ENCODE data around the gene GFOD1.
A peak's percentile ranks its signal among the peaks of the same experiment; 100 is the strongest.
"Not testable (repeated sequence)": the region's sequence is repeated elsewhere in the genome, so short reads cannot be mapped to it uniquely, and the experiment has no call there.

GFOD1 gene

GRCh38 chr6:13390658-13391057 is 96.7 kb downstream of the GFOD1 start:
- H3K27ac Mint-ChIP-seq = peak overlapping the region; percentile 9
- H3K9me3 Mint-ChIP-seq = peaks cover 7% of the 10 kb centered on the region
- H3K4me3 Mint-ChIP-seq = no peak overlapping the region
- peaks cover 36% of the 10 kb centered on the region for H3K4me1 Mint-ChIP-seq (ENCODE audit: low read depth)
- H3K36me3 Mint-ChIP-seq (ENCODE audit: low read depth) = peaks cover 15% of the 10 kb centered on the region
- no peaks in the 10 kb centered on the region for H3K27me3 Mint-ChIP-seq
- intact Hi-C loops (cut with micrococcal nuclease) = no loop called here

GRCh38 chr6:13389237-13389636 is 98.2 kb downstream of the GFOD1 start:
- Mint-ChIP-seq H3K4me1 (ENCODE audit: low read depth) (peaks cover 25% of the 10 kb centered on the region), H3K36me3 (ENCODE audit: low read depth) (peaks cover 21% of the 10 kb centered on the region)
- intact Hi-C loops (cut with micrococcal nuclease); H3K9me3 Mint-ChIP-seq; H3K4me3 Mint-ChIP-seq; H3K27ac Mint-ChIP-seq; H3K27me3 Mint-ChIP-seq: not testable (repeated sequence)

DNA sequence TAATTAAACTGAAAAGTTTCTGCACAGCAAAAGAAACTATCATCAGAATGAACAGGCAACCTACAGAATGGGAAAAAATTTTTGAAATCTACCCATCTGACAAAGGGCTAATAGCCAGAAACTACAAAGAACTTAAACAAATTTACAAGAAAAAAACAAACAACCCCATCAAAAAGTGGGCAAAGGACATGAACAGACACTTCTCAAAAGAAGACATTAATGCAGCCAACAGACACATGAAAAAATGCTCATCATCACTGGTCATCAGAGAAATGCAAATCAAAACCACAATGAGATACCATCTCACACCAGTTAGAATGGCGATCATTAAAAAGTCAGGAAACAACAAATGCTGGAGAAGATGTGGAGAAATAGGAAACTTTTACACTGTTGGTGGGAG is 98.6 kb downstream of the GFOD1 start:
- H3K27me3 Mint-ChIP-seq; H3K9me3 Mint-ChIP-seq; H3K27ac Mint-ChIP-seq; H3K4me3 Mint-ChIP-seq; intact Hi-C loops (cut with micrococcal nuclease): not testable (repeated sequence)
- H3K4me1 Mint-ChIP-seq (ENCODE audit: low read depth) = peaks cover 25% of the 10 kb centered on the region
- peaks cover 21% of the 10 kb centered on the region for H3K36me3 Mint-ChIP-seq (ENCODE audit: low read depth)

GRCh38 chr6:13384966-13385365 is 102.4 kb downstream of the GFOD1 start:
- peaks cover 6% of the 10 kb centered on the region for H3K9me3 Mint-ChIP-seq
- H3K4me1 Mint-ChIP-seq (ENCODE audit: low read depth) = peaks cover 29% of the 10 kb centered on the region
- H3K36me3 Mint-ChIP-seq (ENCODE audit: low read depth) = peaks cover 18% of the 10 kb centered on the region
- intact Hi-C loops (cut with micrococcal nuclease) = no loop called here
- no peak overlapping the region for H3K27ac Mint-ChIP-seq
- H3K27me3 Mint-ChIP-seq = no peaks in the 10 kb centered on the region
- H3K4me3 Mint-ChIP-seq = no peak overlapping the region

GRCh38 chr6:13384506-13384905 is 102.9 kb downstream of the GFOD1 start:
- Mint-ChIP-seq H3K27ac (no peak overlapping the region), H3K36me3 (ENCODE audit: low read depth) (peaks cover 15% of the 10 kb centered on the region), H3K4me3 (no peak overlapping the region), H3K4me1 (ENCODE audit: low read depth) (peaks cover 29% of the 10 kb centered on the region), H3K9me3 (peaks cover 1% of the 10 kb centered on the region), H3K27me3 (no peaks in the 10 kb centered on the region)
- intact Hi-C loops (cut with micrococcal nuclease) = no loop called here

- Mint-ChIP-seq H3K9me3 (no peaks in the 10 kb centered on the region), H3K27ac (no peak overlapping the region)
Measured at GRCh38 chr6:13383328-13384163, 103.9 kb downstream of the GFOD1 start.

GRCh38 chr6:13380761-13381160 is 106.6 kb downstream of the GFOD1 start:
- peaks cover 25% of the 10 kb centered on the region for H3K36me3 Mint-ChIP-seq (ENCODE audit: low read depth)
- H3K9me3 Mint-ChIP-seq = no peaks in the 10 kb centered on the region
- intact Hi-C loops (cut with micrococcal nuclease) = no loop called here
- no peaks in the 10 kb centered on the region for H3K27me3 Mint-ChIP-seq
- H3K4me3 Mint-ChIP-seq = no peak overlapping the region
- no peak overlapping the region for H3K27ac Mint-ChIP-seq
- peaks cover 31% of the 10 kb centered on the region for H3K4me1 Mint-ChIP-seq (ENCODE audit: low read depth)

More at GRCh38 chr6:13383328-13384163, 103.9 kb downstream of the GFOD1 start:
- intact Hi-C loops (cut with micrococcal nuclease) = no loop called here
- no peaks in the 10 kb centered on the region for H3K27me3 Mint-ChIP-seq
- peaks cover 32% of the 10 kb centered on the region for H3K4me1 Mint-ChIP-seq (ENCODE audit: low read depth)
- no peak overlapping the region for H3K4me3 Mint-ChIP-seq
- H3K36me3 Mint-ChIP-seq (ENCODE audit: low read depth) = peaks cover 25% of the 10 kb centered on the region

- H3K4me3 Mint-ChIP-seq = no peak overlapping the region
- no peak overlapping the region for H3K27ac Mint-ChIP-seq
- H3K9me3 Mint-ChIP-seq = no peaks in the 10 kb centered on the region
- intact Hi-C loops (cut with micrococcal nuclease) = no loop called here
- peaks cover 32% of the 10 kb centered on the region for H3K4me1 Mint-ChIP-seq (ENCODE audit: low read depth)
- no peaks in the 10 kb centered on the region for H3K27me3 Mint-ChIP-seq
- peaks cover 19% of the 10 kb centered on the region for H3K36me3 Mint-ChIP-seq (ENCODE audit: low read depth)
Measured at GRCh38 chr6:13378669-13379590, 108.5 kb downstream of the GFOD1 start.

- Mint-ChIP-seq H3K4me3 (no peak overlapping the region), H3K4me1 (ENCODE audit: low read depth) (peaks cover 27% of the 10 kb centered on the region), H3K27ac (no peak overlapping the region), H3K9me3 (no peaks in the 10 kb centered on the region), H3K36me3 (ENCODE audit: low read depth) (peaks cover 33% of the 10 kb centered on the region), H3K27me3 (no peaks in the 10 kb centered on the region)
- intact Hi-C loops (cut with micrococcal nuclease) = no loop called here
Measured at GRCh38 chr6:13377054-13377758, 110.2 kb downstream of the GFOD1 start.

DNA sequence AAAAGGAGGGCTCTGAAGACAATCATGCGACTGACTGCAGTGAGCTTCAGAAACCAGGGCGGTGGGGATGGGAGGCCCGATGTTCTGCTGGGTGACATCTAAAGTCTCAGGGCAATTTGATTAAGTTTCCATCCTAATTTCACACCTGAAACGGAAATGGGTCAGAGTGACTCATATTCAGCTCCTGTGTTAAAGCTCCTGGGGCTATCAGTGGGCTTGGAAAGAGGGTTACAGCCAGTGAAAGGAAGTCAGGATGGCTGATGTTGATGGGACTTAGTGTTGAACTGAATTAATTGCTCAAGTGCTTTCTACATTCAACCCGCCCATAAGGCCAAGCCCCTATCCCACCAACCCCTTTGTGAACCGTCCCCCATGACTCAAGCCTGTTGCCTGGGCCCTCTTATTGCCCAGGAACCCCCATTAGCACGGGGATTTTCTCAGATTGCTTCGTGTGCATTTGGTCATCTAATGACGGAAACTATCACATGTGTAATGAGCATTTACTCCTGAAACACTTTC is 112.0 kb downstream of the GFOD1 start:
- intact Hi-C loops (cut with micrococcal nuclease) = no loop called here
- Mint-ChIP-seq H3K27ac (no peak overlapping the region), H3K9me3 (no peaks in the 10 kb centered on the region), H3K4me1 (ENCODE audit: low read depth) (peaks cover 27% of the 10 kb centered on the region), H3K4me3 (no peak overlapping the region), H3K36me3 (ENCODE audit: low read depth) (peaks cover 38% of the 10 kb centered on the region), H3K27me3 (no peaks in the 10 kb centered on the region)

DNA sequence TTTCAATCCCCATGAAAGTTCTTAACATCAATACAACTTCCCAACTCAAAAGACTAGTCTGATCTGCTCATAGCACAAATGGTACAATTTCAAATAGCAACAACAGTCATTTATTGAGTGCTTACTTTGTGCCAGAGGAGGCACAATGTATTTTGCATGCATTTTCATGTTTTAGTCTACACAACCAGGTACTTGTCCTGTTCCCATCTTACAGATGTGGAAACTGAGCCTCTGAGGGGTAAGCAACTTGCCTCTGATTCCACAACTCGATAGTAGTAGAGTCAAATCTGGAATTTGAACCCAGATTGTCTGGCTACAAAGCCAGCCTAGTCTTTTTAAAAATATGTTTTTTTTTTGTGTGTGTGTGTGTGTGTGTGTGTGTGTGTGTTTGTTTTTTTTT is 113.5 kb downstream of the GFOD1 start:
- H3K27ac Mint-ChIP-seq = no peak overlapping the region
- H3K4me3 Mint-ChIP-seq = no peak overlapping the region
- peaks cover 27% of the 10 kb centered on the region for H3K4me1 Mint-ChIP-seq (ENCODE audit: low read depth)
- intact Hi-C loops (cut with micrococcal nuclease) = no loop called here
- no peaks in the 10 kb centered on the region for H3K27me3 Mint-ChIP-seq
- peaks cover 31% of the 10 kb centered on the region for H3K36me3 Mint-ChIP-seq (ENCODE audit: low read depth)
- H3K9me3 Mint-ChIP-seq = no peaks in the 10 kb centered on the region

GRCh38 chr6:13373488-13373886 is 113.9 kb downstream of the GFOD1 start:
- intact Hi-C loops (cut with micrococcal nuclease) = no loop called here
- peaks cover 26% of the 10 kb centered on the region for H3K36me3 Mint-ChIP-seq (ENCODE audit: low read depth)
- H3K4me3 Mint-ChIP-seq = no peak overlapping the region

DNA sequence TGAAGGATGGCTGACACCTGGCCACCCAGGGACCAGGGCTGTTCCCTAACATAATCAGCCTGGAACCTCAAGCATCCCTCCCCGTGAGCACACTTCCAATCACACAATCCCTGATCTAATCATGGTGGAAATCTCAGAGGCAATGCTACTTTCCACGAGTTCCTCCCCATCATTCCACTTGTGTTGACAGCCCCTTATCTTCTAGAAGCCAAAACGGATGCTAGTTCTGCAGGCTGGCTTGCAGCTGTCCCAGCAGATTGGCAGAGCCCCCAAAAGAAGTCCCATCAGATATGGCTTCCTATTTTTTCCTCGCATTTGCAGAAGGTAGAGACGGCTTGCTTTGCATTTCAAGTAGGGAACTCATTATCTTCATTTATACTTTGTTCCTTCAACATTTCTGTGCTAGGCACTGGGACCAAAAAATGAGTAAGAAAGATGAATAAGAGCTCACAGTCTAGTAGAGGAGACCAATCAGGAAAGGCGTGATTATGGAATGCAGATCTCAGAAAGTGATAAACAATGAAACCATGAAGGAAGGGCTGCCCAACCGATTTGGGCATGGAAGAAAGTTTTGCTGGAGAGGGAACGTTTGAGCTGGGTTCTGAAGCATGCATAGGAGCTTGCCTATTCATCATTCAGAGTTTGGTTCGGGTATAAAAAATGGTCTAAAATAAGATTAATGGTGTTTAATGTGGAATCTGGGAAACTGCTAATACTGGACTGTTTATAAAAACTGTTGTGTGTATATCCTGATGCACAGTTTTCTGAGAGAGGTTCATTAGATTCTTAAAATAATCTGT is 114.5 kb downstream of the GFOD1 start:
- Mint-ChIP-seq H3K4me3 (no peak overlapping the region), H3K27me3 (no peaks in the 10 kb centered on the region), H3K9me3 (no peaks in the 10 kb centered on the region), H3K4me1 (ENCODE audit: low read depth) (peaks cover 16% of the 10 kb centered on the region), H3K36me3 (ENCODE audit: low read depth) (peaks cover 20% of the 10 kb centered on the region), H3K27ac (no peak overlapping the region)
- intact Hi-C loops (cut with micrococcal nuclease) = no loop called here

More at GRCh38 chr6:13373488-13373886, 113.9 kb downstream of the GFOD1 start:
- Mint-ChIP-seq H3K9me3 (no peaks in the 10 kb centered on the region), H3K27me3 (no peaks in the 10 kb centered on the region), H3K27ac (no peak overlapping the region), H3K4me1 (ENCODE audit: low read depth) (peaks cover 22% of the 10 kb centered on the region)
